HepG2 (cell line): ENCODE measurements around the gene POP7. TPM values are rescaled to one million over a fixed set of nuclear protein-coding genes. Genes with fewer than 3 reads are reported as not detected.
A peak's percentile ranks its signal among the peaks of the same experiment; 100 is the strongest.

ENCODE experiments used
- ATM ChIP-seq: fragments of 450-650 bp; IDR thresholded peaks from 2 replicates; pipeline ENCODE4 v1.7.1; 2017; ENCODE audit warnings: mild to moderate bottlenecking, borderline replicate concordance
- CAMTA2 ChIP-seq: sonication (generic); formaldehyde crosslinking; IDR thresholded peaks from 2 replicates; pipeline ENCODE4 v1.4.0; 2020; ENCODE audit warnings: mild to moderate bottlenecking, missing genetic modification reagents, borderline replicate concordance
- CBFB ChIP-seq: sonication (generic); formaldehyde crosslinking; IDR thresholded peaks from 2 replicates; pipeline ENCODE4 v1.4.0; 2020; ENCODE audit warnings: missing genetic modification reagents
- DDIT3 ChIP-seq: sonication (generic); formaldehyde crosslinking; IDR thresholded peaks from 2 replicates; pipeline ENCODE4 v1.4.0; 2020; ENCODE audit warnings: mild to moderate bottlenecking, missing genetic modification reagents
- DNMT1 ChIP-seq: sonication (generic); formaldehyde crosslinking; IDR thresholded peaks from 2 replicates; pipeline ENCODE4 v1.5.1; 2020; ENCODE audit warnings: mild to moderate bottlenecking, missing genetic modification reagents
- EHMT2 ChIP-seq: fragments of 200-600 bp; sonication (generic); IDR thresholded peaks from 2 replicates; pipeline ENCODE4 v1.7.0; 2017; ENCODE audit warnings: antibody characterized with exemption, low read depth, low read length, borderline replicate concordance
- ELF4 ChIP-seq: sonication (generic); formaldehyde crosslinking; IDR thresholded peaks from 2 replicates; pipeline ENCODE4 v1.5.0; 2020; ENCODE audit warnings: missing genetic modification reagents, mild to moderate bottlenecking, moderate library complexity, borderline replicate concordance
- FOSL2 ChIP-seq: sonication (generic); formaldehyde crosslinking; IDR thresholded peaks from 2 replicates; pipeline ENCODE4 v1.4.0; 2020; ENCODE audit warnings: missing genetic modification reagents
- MEF2D ChIP-seq: sonication (generic); formaldehyde crosslinking; IDR thresholded peaks from 2 replicates; pipeline ENCODE4 v1.5.1; 2020; ENCODE audit warnings: mild to moderate bottlenecking, missing genetic modification reagents
- MTA3 ChIP-seq: sonication (generic); formaldehyde crosslinking; IDR thresholded peaks from 2 replicates; pipeline ENCODE4 v1.4.0; 2020; ENCODE audit warnings: missing genetic modification reagents
- NCOR1 ChIP-seq: fragments of 200-600 bp; sonication (generic); IDR thresholded peaks from 2 replicates; pipeline ENCODE4 v1.7.0; 2017; ENCODE audit warnings: antibody characterized with exemption, low read length, borderline replicate concordance
- NFKBIZ ChIP-seq: IDR thresholded peaks from 2 replicates; pipeline ENCODE4 v1.6.1; 2018; ENCODE audit warnings: missing genetic modification reagents, missing compliant biosample characterization
- PBX2 ChIP-seq: IDR thresholded peaks from 2 replicates; pipeline ENCODE4 v1.6.1; 2016; ENCODE audit warnings: control low read depth
- RBAK ChIP-seq: sonication (generic); formaldehyde crosslinking; IDR thresholded peaks from 2 replicates; pipeline ENCODE4 v1.5.1; 2020; ENCODE audit warnings: mild to moderate bottlenecking, missing genetic modification reagents
- SMAD1 ChIP-seq: sonication (generic); formaldehyde crosslinking; IDR thresholded peaks from 2 replicates; pipeline ENCODE4 v1.4.0; 2020; ENCODE audit warnings: missing genetic modification reagents, low read depth, mild to moderate bottlenecking, borderline replicate concordance
- SNAPC2 ChIP-seq: sonication (generic); formaldehyde crosslinking; IDR thresholded peaks from 2 replicates; pipeline ENCODE4 v1.8.1; 2022; ENCODE audit warnings: mild to moderate bottlenecking, missing genetic modification reagents
- SOX6 ChIP-seq, 2 experiments: fragments of 450-650 bp in 1 of 2; sonication (generic) in 1 of 2; formaldehyde crosslinking in 1 of 2; IDR thresholded peaks; 2 replicates each; pipeline versions ENCODE4 v1.4.0 to v1.6.1; 2017 to 2020; ENCODE audit warnings: antibody characterized with exemption in 1 of 2, mild to moderate bottlenecking in 1 of 2, missing genetic modification reagents in 1 of 2
- THAP8 ChIP-seq: sonication (generic); formaldehyde crosslinking; IDR thresholded peaks from 2 replicates; pipeline ENCODE4 v1.5.1; 2020; ENCODE audit warnings: missing genetic modification reagents, mild to moderate bottlenecking, borderline replicate concordance
- ZFP91 ChIP-seq: sonication (generic); formaldehyde crosslinking; IDR thresholded peaks from 2 replicates; pipeline ENCODE4 v1.9.0; 2022; ENCODE audit warnings: missing genetic modification reagents, mild to moderate bottlenecking, borderline replicate concordance
- ZGPAT ChIP-seq: IDR thresholded peaks from 2 replicates; pipeline ENCODE4 v1.6.1; 2016; ENCODE audit warnings: mild to moderate bottlenecking
- ZNF235 ChIP-seq: sonication (generic); formaldehyde crosslinking; IDR thresholded peaks from 2 replicates; pipeline ENCODE4 v1.8.1; 2023; ENCODE audit warnings: mild to moderate bottlenecking, missing genetic modification reagents, borderline replicate concordance
- ZNF558 ChIP-seq: sonication (generic); formaldehyde crosslinking; IDR thresholded peaks from 2 replicates; pipeline ENCODE4 v1.9.0; 2022; ENCODE audit warnings: mild to moderate bottlenecking, missing genetic modification reagents, borderline replicate concordance
- ZNF605 ChIP-seq: sonication (generic); formaldehyde crosslinking; IDR thresholded peaks from 2 replicates; pipeline ENCODE4 v1.8.0; 2022; ENCODE audit warnings: mild to moderate bottlenecking, missing genetic modification reagents
- ZNF670 ChIP-seq: sonication (generic); formaldehyde crosslinking; IDR thresholded peaks from 2 replicates; pipeline ENCODE4 v1.8.0; 2022; ENCODE audit warnings: mild to moderate bottlenecking, missing genetic modification reagents, borderline replicate concordance
- ZNF772 ChIP-seq: sonication (generic); formaldehyde crosslinking; IDR thresholded peaks from 2 replicates; pipeline ENCODE4 v1.5.0; 2020; ENCODE audit warnings: mild to moderate bottlenecking, missing genetic modification reagents
- polyA plus RNA-seq, 8 experiments: library from polyadenylated mRNA; depleted of rRNA in 3 of 8; stranded (reverse) in 7 of 8; unstranded in 1 of 8; fragments of >200 nt; fragmentation: Illumina TruSeq in 4 of 8; extraction: Trizol in 4 of 8; gene quantifications; 2 replicates each; pipeline versions ENCODE4 v1.2.1 to v1.2.3, GENCODE V29; 2011 to 2016; ENCODE audit warnings: low read depth in 4 of 8, missing spikeins in 1 of 8, mixed read lengths in 1 of 8; ENCODE audit not compliant: insufficient read depth in 1 of 8
- total RNA-seq, 5 experiments: library from RNA; depleted of rRNA; stranded (reverse); fragments of >200 nt; fragmentation: Illumina TruSeq; extraction: Trizol; gene quantifications; 2 replicates each; pipeline ENCODE4 v1.2.3, GENCODE V29; 2016; ENCODE audit warnings: low read depth in 1 of 5

POP7 gene
- total and polyA plus RNA-seq, 2 of the 13 experiments (the other 11 are each of a cell fraction or from before 2014, with no cell fraction given), result 63.9 to 91.1 TPM

GRCh38 chr7:100720671-100721504, 15.0 kb downstream of the POP7 start (continued):
- no peak for TF ChIP-seq PBX2 (CRISPR knock-in tag)
- TF ChIP-seq DDIT3 (CRISPR knock-in tag), result no peak
- TF ChIP-seq SNAPC2 (CRISPR knock-in tag), result no peak
- TF ChIP-seq MTA3, result no peak
- TF ChIP-seq ATM, result no peak
- no peak for TF ChIP-seq CBFB
- TF ChIP-seq ZNF670 (CRISPR knock-in tag), result peak; percentile 54; the same call in 1 of the 2 replicates
- TF ChIP-seq ZNF772 (CRISPR knock-in tag), result no peak
- no peak for TF ChIP-seq ZNF235 (CRISPR knock-in tag)
- no peak for TF ChIP-seq NFKBIZ (CRISPR knock-in tag)
- no peak for TF ChIP-seq ELF4 (CRISPR knock-in tag)
- TF ChIP-seq SOX6 (IDR thresholded peaks at IDR 0.05), result no peak
- TF ChIP-seq SOX6 (CRISPR knock-in tag; IDR thresholded peaks at IDR 0.05), result no peak
- no peak for TF ChIP-seq RBAK (CRISPR knock-in tag)
- TF ChIP-seq EHMT2, result no peak
- no peak for TF ChIP-seq CAMTA2 (CRISPR knock-in tag)
- TF ChIP-seq ZFP91 (CRISPR knock-in tag), result peak; percentile 38; the same call in 1 of the 2 replicates
- peak; percentile 19; the same call in 1 of the 2 replicates for TF ChIP-seq ZNF605
- no peak for TF ChIP-seq ZNF558 (CRISPR knock-in tag)
- TF ChIP-seq SMAD1 (CRISPR knock-in tag), result 0 out of 2 replicates have a peak, but pooled peaks have one; percentile 47
- TF ChIP-seq DNMT1 (CRISPR knock-in tag), result no peak
- TF ChIP-seq NCOR1, result no peak
- peak; percentile 25; the same call in 1 of the 2 replicates for TF ChIP-seq THAP8 (CRISPR knock-in tag)
- no peak; the same call in 1 of the 2 replicates for TF ChIP-seq MEF2D (CRISPR knock-in tag)
- no peak for TF ChIP-seq FOSL2 (CRISPR knock-in tag)
- no peak for TF ChIP-seq ZGPAT (CRISPR knock-in tag)
